ENCODE measurements around the gene AADAT.

The AADAT gene

GRCh38 chr4:170026253-170027021 lies 63.3 kb downstream of the AADAT start, which contains the start of gene MFAP3L:
Gene MFAP3L (minus strand): TSS chr4:170026395. CDS start chr4:170005877, 20,518 bp downstream.
- DNase-seq = peak; percentile 89

- peak; percentile 9 for DNase-seq
Observed at GRCh38 chr4:170025523-170026252, 64.1 kb downstream of the AADAT start.

- DNase-seq = no peak
Observed at GRCh38 chr4:170022211-170022610, 67.5 kb downstream of the AADAT start.

GRCh38 chr4:170017252-170017651 lies 72.5 kb downstream of the AADAT start:
- no peak for DNase-seq

GRCh38 chr4:170015285-170015684 lies 74.5 kb downstream of the AADAT start:
- no peak for DNase-seq

GRCh38 chr4:170014359-170015011 lies 75.3 kb downstream of the AADAT start:
- DNase-seq = no peak

GRCh38 chr4:170012629-170012958 lies 77.2 kb downstream of the AADAT start:
- DNase-seq = no peak

- no peak for DNase-seq
Observed at GRCh38 chr4:170011921-170012628, 77.7 kb downstream of the AADAT start.

Measured in inflammatory macrophage treated with lipopolysaccharide for 4 hours (primary cell).